SU-DHL-6 (cell line): ENCODE results near the gene GRM8.

Source experiments
- H2AFZ ChIP-seq: fragments of 200-600 bp; sonication (generic); 2 replicates; pipeline ENCODE4 v1.6.1; 2014; ENCODE audit warnings: low read depth, mild to moderate bottlenecking, moderate library complexity, mixed read lengths, antibody characterized with exemption, low read length; ENCODE audit not compliant: severe bottlenecking
- H3F3A ChIP-seq: fragments of 200-600 bp; shearing (Covaris generic); 2 replicates; pipeline ENCODE4 v1.6.0; 2016; ENCODE audit warnings: antibody characterized with exemption, mild to moderate bottlenecking; ENCODE audit not compliant: insufficient read depth
- H3K27ac ChIP-seq: fragments of 200-600 bp; sonication (generic); 2 replicates; pipeline ENCODE4 v1.5.1; 2016; ENCODE audit warnings: low read depth, mild to moderate bottlenecking, low read length, moderate library complexity, mixed read lengths
- H3K27me3 ChIP-seq: fragments of 200-600 bp; sonication (generic), shearing (Covaris generic); 2 replicates; pipeline ENCODE4 v1.6.0; 2014; ENCODE audit warnings: mild to moderate bottlenecking, low read length
- H3K36me3 ChIP-seq: fragments of 200-600 bp; sonication (generic); 2 replicates; pipeline ENCODE4 v1.6.1; 2014; ENCODE audit warnings: mild to moderate bottlenecking, low read length, mixed read lengths
- H3K4me2 ChIP-seq: fragments of 300-600, 200-600 bp; shearing (Covaris generic), sonication (generic); 2 replicates; pipeline ENCODE4 v1.6.0; 2014; ENCODE audit warnings: low read length, low read depth, mild to moderate bottlenecking; ENCODE audit not compliant: poor library complexity, severe bottlenecking
- H3K4me3 ChIP-seq: fragments of 200-600 bp; sonication (generic); 2 replicates; pipeline ENCODE4 v1.5.1; 2014; ENCODE audit warnings: antibody characterized with exemption, low read length, mild to moderate bottlenecking, mixed read lengths; ENCODE audit not compliant: insufficient read depth, poor library complexity, severe bottlenecking
- H3K79me2 ChIP-seq: fragments of 200-600 bp; sonication (generic); 2 replicates; pipeline ENCODE4 v1.6.1; 2014; ENCODE audit warnings: mild to moderate bottlenecking, low read length, moderate library complexity; ENCODE audit not compliant: insufficient read depth
- H3K9ac ChIP-seq: fragments of 200-600 bp; sonication (generic); 2 replicates; pipeline ENCODE4 v1.7.0; 2014; ENCODE audit warnings: mild to moderate bottlenecking, low read length
- H3K9me2 ChIP-seq: fragments of 200-600 bp; sonication (generic); replicated peaks from 2 replicates; pipeline ENCODE4 v1.6.1; 2014; ENCODE audit warnings: low read length; ENCODE audit not compliant: insufficient read depth
- H3K9me3 ChIP-seq: fragments of 200-600 bp; sonication (generic); 2 replicates; pipeline ENCODE4 v1.6.1; 2014; ENCODE audit warnings: low read length, mixed read lengths; ENCODE audit not compliant: insufficient read depth
- H4K20me1 ChIP-seq: fragments of 200-600 bp; sonication (generic); 2 replicates; pipeline ENCODE4 v1.6.1; 2014; ENCODE audit warnings: low read depth, mild to moderate bottlenecking, antibody characterized with exemption, low read length, moderate library complexity, mixed read lengths
- EZH2phosphoT487 ChIP-seq: fragments of 200-600 bp; sonication (generic), shearing (Covaris generic); conservative IDR thresholded peaks from 2 replicates; pipeline ENCODE4 v1.6.1; 2018; ENCODE audit warnings: mild to moderate bottlenecking, antibody characterized with exemption, low read length, moderate library complexity, mixed read lengths
- TF ChIP-seq, protein P1 (sequence below): fragments of 200-600 bp; sonication (generic); IDR thresholded peaks from one replicate; pipeline ENCODE4 v1.5.1; 2017; ENCODE audit warnings: antibody characterized with exemption, mild to moderate bottlenecking, low read length, moderate library complexity; ENCODE audit not compliant: insufficient read depth, poor library complexity, severe bottlenecking

Gene GRM8

DNA sequence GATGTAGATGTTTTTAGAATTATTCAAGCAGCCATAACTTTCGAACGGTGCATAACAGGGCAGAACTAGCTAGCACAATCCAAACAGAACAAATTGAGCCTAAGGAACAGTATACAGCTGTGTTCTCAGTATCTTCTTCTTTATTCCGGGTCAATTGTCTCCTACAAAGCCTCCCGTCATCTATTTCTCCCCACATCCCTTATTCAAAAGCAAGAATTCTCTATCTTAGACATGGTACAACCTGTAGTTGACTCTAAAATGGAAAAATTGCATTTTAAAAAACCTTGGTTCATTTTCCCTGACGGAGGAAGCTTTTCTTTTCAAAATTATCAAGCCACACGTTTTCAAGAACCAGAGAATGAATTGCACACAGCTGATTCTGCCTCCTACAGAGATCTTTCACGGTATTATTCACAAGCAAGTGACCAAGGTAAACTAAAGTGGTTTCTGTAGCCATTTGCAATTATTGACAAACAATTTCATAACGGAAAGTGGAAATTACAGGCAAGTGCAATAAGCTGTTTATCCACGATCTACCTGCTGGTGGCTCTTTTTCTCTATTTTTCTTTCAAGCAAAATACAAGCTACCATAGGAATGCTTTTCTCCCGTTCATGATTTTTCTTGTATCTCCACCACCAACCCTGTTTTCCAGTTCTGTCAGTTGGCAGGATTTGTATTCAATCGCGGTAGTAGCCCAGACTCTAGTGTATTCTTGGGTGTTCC is 2.3 kb downstream of the GRM8 start:
- Histone ChIP-seq H3K9me2 (no peaks in the 10 kb centered on the region), H3K9ac (no peak overlapping the region), H3K4me3 (no peak overlapping the region), H4K20me1 (no peaks in the 10 kb centered on the region), H3K4me2 (no peak overlapping the region), H3K27ac (no peak overlapping the region), H3K9me3 (no peaks in the 10 kb centered on the region), H2AFZ (no peak overlapping the region), H3K36me3 (no peaks in the 10 kb centered on the region), H3F3A (no peaks in the 10 kb centered on the region), H3K79me2 (no peaks in the 10 kb centered on the region), H3K27me3 (no peaks in the 10 kb centered on the region)
- TF ChIP-seq EZH2phosphoT487: no peak
- TF ChIP-seq, protein P1, sequence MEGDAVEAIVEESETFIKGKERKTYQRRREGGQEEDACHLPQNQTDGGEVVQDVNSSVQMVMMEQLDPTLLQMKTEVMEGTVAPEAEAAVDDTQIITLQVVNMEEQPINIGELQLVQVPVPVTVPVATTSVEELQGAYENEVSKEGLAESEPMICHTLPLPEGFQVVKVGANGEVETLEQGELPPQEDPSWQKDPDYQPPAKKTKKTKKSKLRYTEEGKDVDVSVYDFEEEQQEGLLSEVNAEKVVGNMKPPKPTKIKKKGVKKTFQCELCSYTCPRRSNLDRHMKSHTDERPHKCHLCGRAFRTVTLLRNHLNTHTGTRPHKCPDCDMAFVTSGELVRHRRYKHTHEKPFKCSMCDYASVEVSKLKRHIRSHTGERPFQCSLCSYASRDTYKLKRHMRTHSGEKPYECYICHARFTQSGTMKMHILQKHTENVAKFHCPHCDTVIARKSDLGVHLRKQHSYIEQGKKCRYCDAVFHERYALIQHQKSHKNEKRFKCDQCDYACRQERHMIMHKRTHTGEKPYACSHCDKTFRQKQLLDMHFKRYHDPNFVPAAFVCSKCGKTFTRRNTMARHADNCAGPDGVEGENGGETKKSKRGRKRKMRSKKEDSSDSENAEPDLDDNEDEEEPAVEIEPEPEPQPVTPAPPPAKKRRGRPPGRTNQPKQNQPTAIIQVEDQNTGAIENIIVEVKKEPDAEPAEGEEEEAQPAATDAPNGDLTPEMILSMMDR: no peak

DNA sequence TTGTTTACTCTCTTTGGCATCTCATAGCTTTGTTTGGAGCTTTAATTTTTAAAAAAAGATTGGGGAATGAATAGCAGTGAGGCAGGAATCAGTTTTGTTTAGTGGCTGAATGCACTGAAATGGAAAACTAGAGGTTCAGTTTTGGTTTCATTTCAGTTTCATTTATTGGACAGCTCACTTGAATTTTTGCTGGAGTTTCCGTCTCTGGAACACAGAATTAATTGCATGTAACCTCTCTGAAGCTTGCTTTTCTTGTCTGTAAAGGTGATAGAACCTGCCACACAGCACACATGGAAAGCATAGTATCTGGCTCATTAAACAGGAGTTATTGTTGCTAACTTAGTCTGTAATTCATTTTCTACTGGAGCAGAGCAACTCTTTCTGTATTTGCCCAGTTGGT is 7.1 kb downstream of the GRM8 start:
- H2AFZ ChIP-seq: no peak overlapping the region
- H3K27me3 ChIP-seq: no peaks in the 10 kb centered on the region
- H3K27ac ChIP-seq: no peak overlapping the region
- no peak overlapping the region for H3K4me3 ChIP-seq
- TF ChIP-seq, protein P1: no peak
- no peak for TF ChIP-seq EZH2phosphoT487
- H3K36me3 ChIP-seq: no peaks in the 10 kb centered on the region
- no peaks in the 10 kb centered on the region for H3F3A ChIP-seq
- no peak overlapping the region for H3K4me2 ChIP-seq
- H3K9me2 ChIP-seq: no peaks in the 10 kb centered on the region
- H3K79me2 ChIP-seq: no peaks in the 10 kb centered on the region
- no peaks in the 10 kb centered on the region for H3K9me3 ChIP-seq
- no peak overlapping the region for H3K9ac ChIP-seq
- no peaks in the 10 kb centered on the region for H4K20me1 ChIP-seq

DNA sequence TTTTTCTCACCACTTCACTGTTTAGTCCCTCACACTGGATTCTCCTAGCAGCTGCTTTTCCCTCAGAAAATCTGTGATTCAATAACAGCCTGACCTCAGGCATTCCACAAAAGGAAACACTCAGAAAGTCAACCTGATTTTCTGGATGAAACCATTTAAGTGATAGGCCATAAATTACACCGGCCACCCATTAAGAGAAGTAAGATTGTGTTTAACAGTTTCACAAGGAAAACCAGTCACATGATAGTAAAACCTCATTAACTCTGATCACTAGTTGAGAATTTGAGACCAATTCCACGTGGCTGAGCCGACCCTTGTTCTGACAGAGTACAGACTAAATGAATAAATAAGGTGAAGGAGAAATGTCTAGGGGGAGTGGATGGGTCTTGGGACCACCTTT is 7.7 kb downstream of the GRM8 start:
- no peak overlapping the region for H2AFZ ChIP-seq
- H3K4me3 ChIP-seq: no peak overlapping the region
- H3K9me3 ChIP-seq: no peaks in the 10 kb centered on the region
- H3K36me3 ChIP-seq: no peaks in the 10 kb centered on the region
- no peaks in the 10 kb centered on the region for H3F3A ChIP-seq
- H3K4me2 ChIP-seq: no peak overlapping the region
- H3K27me3 ChIP-seq: no peaks in the 10 kb centered on the region
- no peaks in the 10 kb centered on the region for H3K79me2 ChIP-seq
- H3K9ac ChIP-seq: no peak overlapping the region
- no peaks in the 10 kb centered on the region for H4K20me1 ChIP-seq
- TF ChIP-seq, protein P1: no peak
- TF ChIP-seq EZH2phosphoT487: no peak
- no peaks in the 10 kb centered on the region for H3K9me2 ChIP-seq
- no peak overlapping the region for H3K27ac ChIP-seq
